Osteoblast (primary cell): ENCODE data around the gene HOXA3. TPM values are rescaled to one million over a fixed set of nuclear protein-coding genes. Genes with fewer than 3 reads are reported as not detected.
A peak's percentile ranks its signal among the peaks of the same experiment; 100 is the strongest.

Source experiments
- DNase-seq: peaks from one replicate; pipeline ENCODE4 v3.0.0; 2011; ENCODE audit warnings: low spot score, mixed read lengths; ENCODE audit not compliant: insufficient read length; ENCODE audit errors: missing footprints
- H2AFZ ChIP-seq: 2 replicates; pipeline ENCODE4 v1.6.0; 2011; ENCODE audit warnings: mild to moderate bottlenecking, low read length
- H3K27ac ChIP-seq: 2 replicates; pipeline ENCODE4 v1.5.1; 2011; ENCODE audit warnings: mild to moderate bottlenecking, low read depth, low read length, moderate library complexity
- H3K27me3 ChIP-seq: 2 replicates; pipeline ENCODE4 v1.6.0; 2012; ENCODE audit warnings: mild to moderate bottlenecking, control low read depth, inconsistent platforms, low read length, moderate library complexity; ENCODE audit not compliant: insufficient read depth
- H3K36me3 ChIP-seq: 2 replicates; pipeline ENCODE4 v1.5.1; 2011; ENCODE audit warnings: mild to moderate bottlenecking, low read length, control low read depth, moderate library complexity; ENCODE audit not compliant: insufficient read depth
- H3K4me1 ChIP-seq: 2 replicates; pipeline ENCODE4 v1.5.1; 2011; ENCODE audit warnings: mild to moderate bottlenecking, low read length, control low read depth, moderate library complexity; ENCODE audit not compliant: insufficient read depth
- H3K4me2 ChIP-seq: 2 replicates; pipeline ENCODE4 v1.6.0; 2011; ENCODE audit warnings: mild to moderate bottlenecking, low read length; ENCODE audit not compliant: insufficient read depth
- H3K4me3 ChIP-seq: fragments of 200-600 bp; sonication (generic); 3 replicates; pipeline ENCODE4 v1.5.1; 2012; ENCODE audit warnings: mild to moderate bottlenecking, low read length, inconsistent platforms; ENCODE audit not compliant: insufficient read depth
- H3K79me2 ChIP-seq: 2 replicates; pipeline ENCODE4 v1.6.0; 2012; ENCODE audit warnings: mild to moderate bottlenecking, low read length, control low read depth, inconsistent platforms; ENCODE audit not compliant: insufficient read depth
- H3K9me3 ChIP-seq: 2 replicates; pipeline ENCODE4 v1.5.1; 2011; ENCODE audit warnings: low read depth, low read length, control low read depth
- H4K20me1 ChIP-seq: 2 replicates; pipeline ENCODE4 v1.6.0; 2012; ENCODE audit warnings: mild to moderate bottlenecking, low read length, control low read depth; ENCODE audit not compliant: insufficient read depth
- total RNA-seq: library from RNA; depleted of rRNA; stranded (reverse); fragments of >200 nt; gene quantifications from 2 replicates; pipeline ENCODE4 v1.2.3, GENCODE V29; 2012
- TF ChIP-seq, protein P1 (sequence below): IDR thresholded peaks from 2 replicates; pipeline ENCODE4 v1.5.1; 2011; ENCODE audit warnings: mild to moderate bottlenecking, low read depth, low read length, moderate library complexity; ENCODE audit errors: extremely low read depth

Gene HOXA3
- total RNA-seq, 1 donor: 4.0 TPM

DNA sequence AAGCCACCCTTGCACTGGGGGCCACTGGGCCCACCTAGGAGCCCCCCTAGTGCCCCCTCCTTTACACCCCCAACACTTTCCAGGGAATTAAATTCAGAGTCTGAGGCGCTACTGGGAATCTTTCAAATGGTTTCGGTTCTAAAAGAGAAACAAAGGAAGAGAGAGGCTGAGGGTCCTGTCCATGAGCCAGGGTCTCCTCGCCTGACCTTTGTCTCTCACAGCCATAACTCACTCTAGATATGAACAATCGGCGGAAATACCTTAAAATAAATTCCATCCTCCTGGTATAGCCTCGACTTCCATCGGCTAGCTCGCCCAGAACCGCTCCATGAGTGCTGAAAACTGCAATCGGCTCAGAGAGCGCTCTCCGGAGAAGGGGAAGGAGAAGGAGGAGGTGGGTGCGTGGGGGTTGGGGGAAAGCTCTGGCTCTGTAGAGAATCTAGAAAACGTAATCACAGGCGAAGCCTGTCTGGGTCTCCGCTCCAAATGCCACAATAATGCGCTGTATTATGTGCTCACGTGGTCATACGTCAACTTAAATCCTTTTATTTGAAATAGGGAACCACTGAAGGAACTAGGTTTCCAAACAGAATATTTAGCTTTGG is 34.4 kb downstream of the HOXA3 start:
- Histone ChIP-seq H3K27me3 (no peaks in the 10 kb centered on the region), H2AFZ (no peak overlapping the region), H3K9me3 (no peaks in the 10 kb centered on the region), H3K4me1 (peaks cover 18% of the 10 kb centered on the region), H3K36me3 (peaks cover 17% of the 10 kb centered on the region), H3K4me2 (no peak overlapping the region), H4K20me1 (peaks cover 23% of the 10 kb centered on the region), H3K4me3 (no peak overlapping the region), H3K27ac (no peak overlapping the region), H3K79me2 (peaks cover 15% of the 10 kb centered on the region)
- DNase-seq: peak; percentile 1
- TF ChIP-seq, protein P1, sequence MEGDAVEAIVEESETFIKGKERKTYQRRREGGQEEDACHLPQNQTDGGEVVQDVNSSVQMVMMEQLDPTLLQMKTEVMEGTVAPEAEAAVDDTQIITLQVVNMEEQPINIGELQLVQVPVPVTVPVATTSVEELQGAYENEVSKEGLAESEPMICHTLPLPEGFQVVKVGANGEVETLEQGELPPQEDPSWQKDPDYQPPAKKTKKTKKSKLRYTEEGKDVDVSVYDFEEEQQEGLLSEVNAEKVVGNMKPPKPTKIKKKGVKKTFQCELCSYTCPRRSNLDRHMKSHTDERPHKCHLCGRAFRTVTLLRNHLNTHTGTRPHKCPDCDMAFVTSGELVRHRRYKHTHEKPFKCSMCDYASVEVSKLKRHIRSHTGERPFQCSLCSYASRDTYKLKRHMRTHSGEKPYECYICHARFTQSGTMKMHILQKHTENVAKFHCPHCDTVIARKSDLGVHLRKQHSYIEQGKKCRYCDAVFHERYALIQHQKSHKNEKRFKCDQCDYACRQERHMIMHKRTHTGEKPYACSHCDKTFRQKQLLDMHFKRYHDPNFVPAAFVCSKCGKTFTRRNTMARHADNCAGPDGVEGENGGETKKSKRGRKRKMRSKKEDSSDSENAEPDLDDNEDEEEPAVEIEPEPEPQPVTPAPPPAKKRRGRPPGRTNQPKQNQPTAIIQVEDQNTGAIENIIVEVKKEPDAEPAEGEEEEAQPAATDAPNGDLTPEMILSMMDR: no peak

DNA sequence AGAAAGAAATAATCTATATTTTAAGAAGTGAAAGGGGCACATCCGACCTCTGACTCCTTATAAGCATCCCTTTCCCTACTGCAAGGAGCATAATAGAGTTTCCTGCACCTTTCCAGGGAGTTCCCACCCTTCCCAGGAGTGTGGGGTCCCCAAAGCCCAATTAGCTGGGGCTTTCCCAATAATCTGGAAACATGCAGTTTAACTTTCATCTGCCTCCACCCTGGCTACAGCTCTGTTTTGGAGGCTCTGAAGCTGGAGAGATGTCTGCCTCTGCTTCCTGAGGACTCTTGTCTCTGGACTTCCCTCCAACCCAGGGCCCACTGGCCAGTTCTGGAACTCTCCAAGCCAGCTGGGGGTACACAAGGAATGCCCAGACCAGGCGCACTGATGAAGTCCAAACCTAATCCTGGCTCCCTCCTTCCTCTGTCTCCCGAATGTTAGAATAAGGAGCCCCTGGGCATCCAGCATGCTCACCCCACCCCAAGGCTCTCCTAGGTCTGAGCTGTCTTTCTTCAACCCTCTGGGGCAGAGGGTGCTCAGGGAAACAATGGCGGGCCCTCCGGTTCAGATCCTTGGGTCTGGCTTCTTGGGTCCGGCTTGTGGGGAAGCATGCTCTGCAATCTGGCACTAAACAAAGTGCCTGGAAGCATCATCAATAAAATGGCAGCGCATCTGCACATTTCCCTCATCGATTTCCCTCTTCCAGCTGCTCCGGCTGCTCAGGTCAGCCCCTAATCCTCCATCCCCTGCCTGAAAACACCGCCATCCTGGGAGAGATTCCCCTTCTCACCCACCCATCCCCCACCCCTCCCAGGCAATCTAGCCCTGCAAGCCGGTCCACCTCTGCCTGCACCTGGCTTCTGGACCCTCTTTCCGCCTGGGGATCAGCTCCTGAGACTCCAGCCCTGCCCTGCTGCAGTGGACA is 35.2 kb downstream of the HOXA3 start:
- TF ChIP-seq, protein P1: no peak
- H3K79me2 ChIP-seq: peaks cover 16% of the 10 kb centered on the region
- H2AFZ ChIP-seq: no peak overlapping the region
- peaks cover 23% of the 10 kb centered on the region for H4K20me1 ChIP-seq
- H3K36me3 ChIP-seq: peaks cover 16% of the 10 kb centered on the region
- H3K27me3 ChIP-seq: no peaks in the 10 kb centered on the region
- DNase-seq: peak; percentile 88
- H3K27ac ChIP-seq: no peak overlapping the region
- no peaks in the 10 kb centered on the region for H3K9me3 ChIP-seq
- no peak overlapping the region for H3K4me2 ChIP-seq
- no peak overlapping the region for H3K4me3 ChIP-seq
- H3K4me1 ChIP-seq: peaks cover 25% of the 10 kb centered on the region

DNA sequence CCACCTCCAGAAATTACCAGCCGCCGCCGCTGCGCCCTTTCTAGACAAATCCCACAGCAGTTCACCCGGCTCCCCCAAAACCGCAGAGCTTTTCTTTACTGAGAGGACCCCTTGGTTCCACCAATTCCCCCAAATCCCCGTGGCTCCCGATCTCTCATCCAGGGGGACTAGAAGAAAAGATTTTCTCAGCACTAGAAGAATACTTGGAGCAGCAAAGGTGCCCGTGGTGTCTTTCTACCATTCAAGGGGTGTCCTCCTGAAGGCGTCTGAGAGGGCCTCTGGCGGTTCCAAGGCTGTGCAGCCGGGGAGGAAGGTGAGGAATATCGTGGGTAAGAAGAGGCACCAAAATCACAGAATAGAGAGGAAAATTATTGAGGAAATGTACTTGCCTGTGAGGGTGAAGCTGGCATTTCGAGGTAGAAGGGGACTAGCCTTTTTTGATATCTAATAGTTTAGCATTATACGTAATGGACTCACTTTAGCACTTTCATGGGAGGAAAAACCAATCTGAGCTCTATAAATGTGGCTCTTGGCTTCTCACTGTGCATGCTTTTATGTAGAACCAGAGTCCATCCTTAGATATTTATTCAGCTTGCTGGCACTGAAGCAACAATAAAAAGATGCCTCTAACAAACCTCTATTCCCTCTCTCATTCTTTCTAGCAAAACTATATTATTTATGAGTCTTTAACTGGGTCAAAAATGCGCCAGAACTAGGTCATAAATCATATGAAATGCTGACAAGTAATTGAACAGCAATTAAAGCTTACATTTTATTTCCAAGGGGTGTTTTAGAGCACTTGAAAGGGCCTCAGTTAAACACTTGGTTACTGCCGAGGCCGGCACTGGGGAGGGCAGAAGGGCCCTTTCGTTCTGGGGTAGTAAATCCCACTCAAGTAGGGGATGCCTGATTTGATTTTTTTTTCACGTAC is 36.1 kb downstream of the HOXA3 start:
- H3K27ac ChIP-seq: no peak overlapping the region
- no peak overlapping the region for H3K4me2 ChIP-seq
- H4K20me1 ChIP-seq: peaks cover 18% of the 10 kb centered on the region
- TF ChIP-seq, protein P1: no peak
- H3K36me3 ChIP-seq: peaks cover 8% of the 10 kb centered on the region
- no peak overlapping the region for H2AFZ ChIP-seq
- peaks cover 34% of the 10 kb centered on the region for H3K4me1 ChIP-seq
- no peak for DNase-seq
- H3K79me2 ChIP-seq: peaks cover 19% of the 10 kb centered on the region
- H3K27me3 ChIP-seq: no peaks in the 10 kb centered on the region
- no peak overlapping the region for H3K4me3 ChIP-seq
- H3K9me3 ChIP-seq: no peaks in the 10 kb centered on the region
